HepG2 (cell line): ENCODE results near the gene KIAA1549. TPM values are rescaled to one million over a fixed set of nuclear protein-coding genes. Genes with fewer than 3 reads are reported as not detected.
A peak's percentile ranks its signal among the peaks of the same experiment; 100 is the strongest.

ENCODE experiments used
- BCLAF1 ChIP-seq: fragments of 450-650 bp; IDR thresholded peaks from 2 replicates; pipeline ENCODE4 v1.6.1; 2017; ENCODE audit warnings: mild to moderate bottlenecking
- ELF3 ChIP-seq: IDR thresholded peaks from 2 replicates; pipeline ENCODE4 v1.6.1; 2016; ENCODE audit warnings: missing genetic modification reagents, missing compliant biosample characterization
- KLF9 ChIP-seq: IDR thresholded peaks from 2 replicates; pipeline ENCODE4 v1.6.1; 2016; ENCODE audit warnings: low read depth
- MTF2 ChIP-seq: sonication (generic); formaldehyde crosslinking; IDR thresholded peaks from 2 replicates; pipeline ENCODE4 v1.5.0; 2020; ENCODE audit warnings: missing genetic modification reagents, borderline replicate concordance
- NR1H2 ChIP-seq: sonication (generic); formaldehyde crosslinking; IDR thresholded peaks from 2 replicates; pipeline ENCODE4 v1.8.1; 2022; ENCODE audit warnings: low read depth, missing genetic modification reagents, borderline replicate concordance
- PRPF4 ChIP-seq: fragments of 200-400 bp; formaldehyde crosslinking; IDR thresholded peaks from 2 replicates; pipeline ENCODE4 v1.6.1; 2016; ENCODE audit warnings: low read length, low read depth; ENCODE audit not compliant: poor library complexity, severe bottlenecking
- SALL1 ChIP-seq: sonication (generic); formaldehyde crosslinking; IDR thresholded peaks from 2 replicates; pipeline ENCODE4 v1.8.0; 2022; ENCODE audit warnings: mild to moderate bottlenecking, missing genetic modification reagents
- TBX3 ChIP-seq: fragments of 450-650 bp; IDR thresholded peaks from 2 replicates; pipeline ENCODE4 v1.6.1; 2017; ENCODE audit warnings: antibody characterized with exemption, mild to moderate bottlenecking, inconsistent platforms, borderline replicate concordance
- ZFP41 ChIP-seq: sonication (generic); formaldehyde crosslinking; IDR thresholded peaks from 2 replicates; pipeline ENCODE4 v1.4.0; 2020; ENCODE audit warnings: mild to moderate bottlenecking, missing genetic modification reagents, borderline replicate concordance
- ZNF232 ChIP-seq: sonication (generic); formaldehyde crosslinking; IDR thresholded peaks from 2 replicates; pipeline ENCODE4 v1.4.0; 2020; ENCODE audit warnings: missing genetic modification reagents, borderline replicate concordance
- ZNF780A ChIP-seq: sonication (generic); formaldehyde crosslinking; IDR thresholded peaks from 2 replicates; pipeline ENCODE4 v1.8.0; 2022; ENCODE audit warnings: mild to moderate bottlenecking, missing genetic modification reagents, moderate library complexity
- ZNF883 ChIP-seq: sonication (generic); formaldehyde crosslinking; IDR thresholded peaks from 2 replicates; pipeline ENCODE4 v1.5.1; 2020; ENCODE audit warnings: mild to moderate bottlenecking, missing genetic modification reagents; ENCODE audit errors: not compliant biosample characterization
- ZNF891 ChIP-seq: sonication (generic); formaldehyde crosslinking; IDR thresholded peaks from 2 replicates; pipeline ENCODE4 v1.5.0; 2020; ENCODE audit warnings: mild to moderate bottlenecking, missing genetic modification reagents
- polyA plus RNA-seq, 8 experiments: library from polyadenylated mRNA; depleted of rRNA in 3 of 8; stranded (reverse) in 7 of 8; unstranded in 1 of 8; fragments of >200 nt; fragmentation: Illumina TruSeq in 4 of 8; extraction: Trizol in 4 of 8; gene quantifications; 2 replicates each; pipeline versions ENCODE4 v1.2.1 to v1.2.3, GENCODE V29; 2011 to 2016; ENCODE audit warnings: low read depth in 4 of 8, missing spikeins in 1 of 8, mixed read lengths in 1 of 8; ENCODE audit not compliant: insufficient read depth in 1 of 8
- total RNA-seq, 5 experiments: library from RNA; depleted of rRNA; stranded (reverse); fragments of >200 nt; fragmentation: Illumina TruSeq; extraction: Trizol; gene quantifications; 2 replicates each; pipeline ENCODE4 v1.2.3, GENCODE V29; 2016; ENCODE audit warnings: low read depth in 1 of 5
- TF ChIP-seq, protein P1 (sequence below): sonication (generic); formaldehyde crosslinking; IDR thresholded peaks from 2 replicates; pipeline ENCODE4 v1.5.0; 2020; ENCODE audit warnings: missing genetic modification reagents, mild to moderate bottlenecking, borderline replicate concordance
- TF ChIP-seq, protein P2 (sequence below): sonication (generic); formaldehyde crosslinking; conservative IDR thresholded peaks from 2 replicates; pipeline ENCODE4 v1.4.0; 2020; ENCODE audit warnings: missing genetic modification reagents
- TF ChIP-seq, protein P3 (sequence below): sonication (generic); formaldehyde crosslinking; IDR thresholded peaks from 2 replicates; pipeline ENCODE4 v1.9.0; 2022; ENCODE audit warnings: missing genetic modification reagents, mild to moderate bottlenecking, borderline replicate concordance

The KIAA1549 gene
- total and polyA plus RNA-seq, 2 of the 13 experiments (the other 11 are each of a cell fraction or from before 2014, with no cell fraction given) = 1.1 to 1.8 TPM

- TF ChIP-seq BCLAF1 = no peak
- TF ChIP-seq ELF3 (CRISPR knock-in tag) = 0 out of 2 replicates have a peak, but pooled peaks have one; percentile 30
- TF ChIP-seq, protein P1, sequence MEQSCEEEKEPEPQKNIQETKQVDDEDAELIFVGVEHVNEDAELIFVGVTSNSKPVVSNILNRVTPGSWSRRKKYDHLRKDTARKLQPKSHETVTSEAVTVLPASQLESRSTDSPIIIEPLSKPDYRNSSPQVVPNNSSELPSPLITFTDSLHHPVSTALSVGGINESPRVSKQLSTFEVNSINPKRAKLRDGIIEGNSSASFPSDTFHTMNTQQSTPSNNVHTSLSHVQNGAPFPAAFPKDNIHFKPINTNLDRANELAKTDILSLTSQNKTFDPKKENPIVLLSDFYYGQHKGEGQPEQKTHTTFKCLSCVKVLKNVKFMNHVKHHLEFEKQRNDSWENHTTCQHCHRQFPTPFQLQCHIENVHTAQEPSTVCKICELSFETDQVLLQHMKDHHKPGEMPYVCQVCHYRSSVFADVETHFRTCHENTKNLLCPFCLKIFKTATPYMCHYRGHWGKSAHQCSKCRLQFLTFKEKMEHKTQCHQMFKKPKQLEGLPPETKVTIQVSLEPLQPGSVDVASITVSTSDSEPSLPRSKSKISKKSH (CRISPR knock-in tag) = no peak
- no peak for TF ChIP-seq PRPF4
- TF ChIP-seq, protein P2, sequence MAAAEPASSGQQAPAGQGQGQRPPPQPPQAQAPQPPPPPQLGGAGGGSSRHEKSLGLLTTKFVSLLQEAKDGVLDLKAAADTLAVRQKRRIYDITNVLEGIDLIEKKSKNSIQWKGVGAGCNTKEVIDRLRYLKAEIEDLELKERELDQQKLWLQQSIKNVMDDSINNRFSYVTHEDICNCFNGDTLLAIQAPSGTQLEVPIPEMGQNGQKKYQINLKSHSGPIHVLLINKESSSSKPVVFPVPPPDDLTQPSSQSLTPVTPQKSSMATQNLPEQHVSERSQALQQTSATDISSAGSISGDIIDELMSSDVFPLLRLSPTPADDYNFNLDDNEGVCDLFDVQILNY (CRISPR knock-in tag) = no peak
- no peak for TF ChIP-seq ZNF883 (CRISPR knock-in tag)
- TF ChIP-seq NR1H2 (CRISPR knock-in tag) = no peak
- no peak for TF ChIP-seq KLF9 (CRISPR knock-in tag)
- TF ChIP-seq ZNF780A (CRISPR knock-in tag) = no peak
- TF ChIP-seq, protein P3, sequence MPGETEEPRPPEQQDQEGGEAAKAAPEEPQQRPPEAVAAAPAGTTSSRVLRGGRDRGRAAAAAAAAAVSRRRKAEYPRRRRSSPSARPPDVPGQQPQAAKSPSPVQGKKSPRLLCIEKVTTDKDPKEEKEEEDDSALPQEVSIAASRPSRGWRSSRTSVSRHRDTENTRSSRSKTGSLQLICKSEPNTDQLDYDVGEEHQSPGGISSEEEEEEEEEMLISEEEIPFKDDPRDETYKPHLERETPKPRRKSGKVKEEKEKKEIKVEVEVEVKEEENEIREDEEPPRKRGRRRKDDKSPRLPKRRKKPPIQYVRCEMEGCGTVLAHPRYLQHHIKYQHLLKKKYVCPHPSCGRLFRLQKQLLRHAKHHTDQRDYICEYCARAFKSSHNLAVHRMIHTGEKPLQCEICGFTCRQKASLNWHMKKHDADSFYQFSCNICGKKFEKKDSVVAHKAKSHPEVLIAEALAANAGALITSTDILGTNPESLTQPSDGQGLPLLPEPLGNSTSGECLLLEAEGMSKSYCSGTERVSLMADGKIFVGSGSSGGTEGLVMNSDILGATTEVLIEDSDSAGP = peak; percentile 43; the same call in 1 of the 2 replicates
- no peak for TF ChIP-seq ZNF232 (CRISPR knock-in tag)
- TF ChIP-seq TBX3 = 0 out of 2 replicates have a peak, but pooled peaks have one; percentile 13
- TF ChIP-seq SALL1 (CRISPR knock-in tag) = peak; percentile 48; the same call in 1 of the 2 replicates
- no peak for TF ChIP-seq MTF2
- TF ChIP-seq ZNF891 (CRISPR knock-in tag) = peak; percentile 72; the same call in 1 of the 2 replicates
- no peak for TF ChIP-seq ZFP41 (CRISPR knock-in tag)
These were observed 90.4 kb downstream of the KIAA1549 start (continued) for GRCh38 chr7:138890499-138891445.
